IPS DF 19.7 (cell line): ENCODE data around the gene TMCO6.
"Not testable (repeated sequence)": the region's sequence is repeated elsewhere in the genome, so short reads cannot be mapped to it uniquely, and the experiment has no call there.

ENCODE experiments used
- DNase-seq: peaks from one replicate; pipeline ENCODE4 v3.0.0-alpha.2; 2013; ENCODE audit warnings: low read depth, low spot score

Gene TMCO6

DNA sequence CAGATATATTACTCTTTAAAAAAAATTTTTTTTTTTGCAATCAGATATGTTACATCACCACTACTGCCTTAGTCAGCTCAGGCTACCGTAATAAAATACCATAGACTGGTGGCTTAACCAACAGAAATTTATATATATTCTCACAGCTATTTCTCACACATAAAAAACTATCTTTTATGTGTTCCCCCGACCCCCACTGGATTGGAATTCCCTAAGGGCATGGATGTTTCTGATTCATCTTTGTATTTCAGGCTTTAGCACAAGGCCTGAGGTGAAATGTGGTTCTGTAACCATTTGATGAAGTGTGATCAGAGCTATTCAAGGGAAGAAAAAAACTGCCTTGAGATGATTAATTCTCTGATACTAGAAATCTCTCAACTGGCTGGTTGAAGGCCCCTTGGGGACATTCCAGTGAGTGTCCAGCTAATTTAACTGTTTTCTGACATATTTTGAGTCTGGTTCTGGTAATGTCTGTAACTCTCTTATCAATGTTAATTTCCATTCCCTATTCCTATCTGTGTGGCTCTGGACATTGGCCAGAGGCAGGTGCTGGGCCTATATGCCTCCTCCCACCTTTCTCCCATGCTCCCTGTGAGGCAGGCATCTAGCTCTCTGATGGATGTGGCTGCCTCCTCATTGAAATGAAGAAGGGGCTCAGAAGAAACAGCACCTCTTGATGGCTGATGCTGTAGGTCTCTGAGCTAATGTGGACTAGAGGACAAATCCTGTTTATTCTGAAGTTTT, 8.8 kb upstream of the TMCO6 start:
- DNase-seq, result no peak

DNA sequence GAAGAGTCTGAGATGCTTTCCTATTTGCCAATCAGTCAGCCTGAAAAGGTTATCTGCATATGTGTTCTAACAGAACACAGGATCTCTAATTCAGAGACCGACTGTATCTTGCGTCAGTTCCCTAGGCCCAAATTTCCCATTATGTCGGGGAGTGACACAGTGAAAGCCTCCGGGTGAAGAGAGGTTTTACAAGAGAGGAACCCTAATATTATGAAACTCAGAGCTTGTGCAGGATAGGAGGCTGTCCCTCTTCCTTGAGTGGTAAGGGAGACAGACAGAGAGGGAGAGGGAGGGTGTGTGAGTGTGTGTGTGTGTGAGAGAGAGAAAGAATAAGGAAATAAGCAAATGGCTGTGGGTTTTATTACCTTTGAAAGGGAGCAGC, 8.2 kb upstream of the TMCO6 start:
- DNase-seq, result no peak

DNA sequence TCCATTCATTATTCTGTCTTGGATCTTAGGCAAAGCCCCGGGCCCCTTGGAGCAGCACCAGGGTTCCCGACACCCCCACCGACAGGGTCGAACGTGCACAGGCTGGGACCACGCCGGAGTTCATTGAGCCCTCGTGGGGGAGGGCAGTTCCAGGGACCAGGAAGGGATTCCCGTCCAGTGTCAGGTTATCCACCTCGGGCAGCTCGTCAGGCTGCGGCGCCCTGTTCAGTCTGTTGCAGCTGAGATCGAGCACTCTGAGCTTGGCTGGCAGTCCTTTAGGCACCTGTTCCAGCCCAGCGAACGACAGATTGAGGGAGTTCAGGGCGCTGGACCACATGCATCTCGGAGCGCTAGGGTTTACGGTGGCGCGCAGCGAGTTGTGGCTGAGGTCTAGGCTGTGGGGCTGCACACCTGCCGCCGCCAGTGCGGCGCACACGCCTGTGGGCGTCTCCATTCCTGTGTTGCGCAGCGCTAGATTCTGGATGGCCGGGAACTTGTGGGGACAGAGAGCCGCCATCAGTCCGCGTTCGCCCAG, 7.4 kb upstream of the TMCO6 start:
- no peak for DNase-seq

DNA sequence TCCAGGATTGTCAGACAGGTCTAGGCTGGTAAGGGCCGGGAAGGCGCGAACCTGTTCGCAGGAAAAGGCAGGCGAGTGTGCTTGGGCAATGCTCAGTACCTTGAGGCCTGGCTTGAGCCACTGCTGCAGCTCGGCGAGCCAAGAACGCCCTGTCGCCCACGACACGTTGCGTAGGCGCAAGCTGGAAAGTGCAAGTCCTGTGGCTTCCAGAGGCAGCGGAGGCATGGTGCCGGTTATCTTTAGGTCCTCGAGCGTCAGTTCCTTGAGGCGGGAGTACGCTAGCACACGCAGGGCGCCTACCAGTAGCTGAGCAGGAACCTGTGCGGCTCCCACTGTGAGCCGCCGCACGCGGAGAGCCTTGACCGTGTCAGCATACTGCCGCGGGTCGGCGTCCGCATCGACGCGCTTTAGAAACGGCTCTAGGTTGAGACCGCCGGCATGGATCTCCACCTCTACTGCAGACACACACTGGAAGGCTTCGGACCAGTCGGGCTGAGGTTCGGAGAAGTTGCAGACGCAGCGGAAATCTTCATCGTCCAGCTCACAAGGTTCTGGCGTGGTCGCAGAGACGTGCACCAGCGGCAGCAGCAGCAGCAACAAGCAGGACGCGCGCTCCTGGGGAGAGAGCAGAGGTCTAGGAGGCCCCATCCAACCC, 6.8 kb upstream of the TMCO6 start:
- DNase-seq, result no peak

DNA sequence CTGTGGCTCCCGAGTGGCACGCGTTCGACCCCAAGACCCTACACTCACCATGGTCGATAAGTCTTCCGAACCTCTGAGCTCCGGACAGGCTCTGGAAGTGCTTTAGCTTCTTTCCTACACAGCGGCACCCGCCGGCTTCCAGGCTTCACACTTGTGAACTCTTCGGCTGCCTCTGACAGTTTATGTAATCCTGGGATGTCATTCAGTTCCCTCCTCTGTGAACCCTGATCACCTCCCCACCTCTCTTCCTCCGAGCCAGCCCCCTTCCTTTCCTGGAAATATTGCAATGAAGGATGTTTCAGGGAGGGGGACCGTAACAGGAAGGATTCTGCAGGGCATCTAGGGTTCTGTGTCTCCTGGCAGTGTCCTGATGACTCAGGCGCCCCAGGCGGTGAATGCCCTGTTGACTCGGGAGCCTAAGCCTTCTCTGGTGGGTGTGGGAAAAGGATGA, 6.2 kb upstream of the TMCO6 start, which contains the start of gene CD14:
CD14 (minus strand) TSS at position 155 of the 451 bp plus-strand sequence; CDS start at position 51, 104 bp downstream.
- no peak for DNase-seq

DNA sequence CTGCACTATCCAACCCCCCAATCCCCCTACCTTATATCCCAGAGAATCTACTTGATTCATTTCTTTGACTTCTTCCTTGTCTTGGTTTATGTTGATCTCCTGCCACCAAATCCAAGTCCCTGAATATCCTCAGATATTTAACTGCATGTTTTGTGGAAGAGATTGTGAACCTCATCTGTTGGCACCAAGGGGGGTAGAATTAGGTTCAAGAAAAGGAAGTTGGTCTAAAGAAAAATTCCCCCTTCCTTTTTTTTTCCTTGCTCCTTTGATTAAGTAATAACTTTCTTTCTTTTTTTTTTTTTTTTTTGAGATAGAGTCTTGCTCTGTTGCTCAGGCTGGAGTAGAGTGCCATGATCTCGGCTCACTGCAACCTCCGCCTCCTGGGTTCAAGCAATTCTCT, 5.8 kb upstream of the TMCO6 start:
- DNase-seq, result no peak

DNA sequence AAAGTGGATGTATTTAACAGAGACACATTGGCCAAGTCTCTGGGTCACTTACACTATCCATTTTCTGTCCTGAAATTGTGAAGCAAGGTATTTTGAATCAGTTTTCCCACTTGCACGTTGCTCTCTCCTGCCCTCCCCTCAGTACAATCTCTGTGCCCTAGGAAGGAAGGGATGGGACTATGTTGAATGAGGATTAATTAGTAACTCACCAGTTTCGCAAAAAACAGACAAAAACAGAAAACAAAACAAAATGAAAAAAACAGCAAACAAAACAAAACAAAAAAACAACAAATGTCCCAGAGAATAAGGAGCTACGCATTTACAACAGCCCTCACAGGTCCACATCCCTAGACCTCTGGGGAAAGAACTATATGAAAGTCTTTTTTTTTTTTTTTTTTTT, 5.1 kb upstream of the TMCO6 start:
- DNase-seq, result no peak

DNA sequence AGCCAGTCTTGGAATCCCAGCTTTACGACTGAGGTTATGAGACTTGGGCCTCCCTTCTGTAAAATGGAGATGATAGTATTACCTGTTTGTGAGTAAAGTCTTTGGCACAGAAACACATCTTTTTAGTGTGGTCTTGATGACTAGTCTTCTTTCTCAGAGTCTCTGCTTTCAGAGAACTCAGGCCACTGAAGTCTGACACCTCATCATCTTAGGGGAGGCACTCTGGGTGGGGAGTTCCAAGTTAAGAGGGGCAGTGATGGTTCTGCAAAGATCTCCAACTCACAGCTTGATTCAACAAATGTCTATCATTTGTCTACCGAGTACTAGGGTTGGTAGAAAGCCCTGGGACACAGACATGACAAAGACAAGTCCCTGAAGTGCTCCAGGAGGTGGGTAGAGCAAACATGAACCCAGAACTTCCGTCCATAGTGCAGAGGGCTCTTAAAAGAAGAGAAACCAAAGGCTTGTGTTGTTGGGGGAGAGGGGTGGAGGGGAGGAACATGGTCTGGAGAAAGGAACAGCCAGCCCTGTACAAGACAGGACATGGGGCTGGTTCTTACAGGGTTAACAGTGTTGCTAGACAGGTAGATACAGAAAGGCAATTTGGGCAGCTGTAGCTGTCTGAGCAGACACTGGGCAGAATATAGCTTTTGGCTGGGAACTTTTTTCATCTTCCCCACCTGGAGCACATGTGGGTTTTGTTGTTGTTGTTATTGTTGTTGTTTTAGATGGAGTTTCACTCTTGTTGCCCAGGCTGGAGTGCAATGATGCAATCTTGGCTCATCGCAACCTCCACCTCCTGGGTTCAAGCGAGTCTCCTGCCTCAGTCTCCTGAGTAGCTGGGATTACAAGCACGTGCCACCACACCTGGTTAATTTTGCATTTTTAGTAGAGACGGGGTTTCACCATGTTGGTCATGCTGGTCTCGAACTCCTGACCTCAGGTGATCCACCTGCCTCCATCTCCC, 3.7 kb upstream of the TMCO6 start:
- DNase-seq, result no peak

DNA sequence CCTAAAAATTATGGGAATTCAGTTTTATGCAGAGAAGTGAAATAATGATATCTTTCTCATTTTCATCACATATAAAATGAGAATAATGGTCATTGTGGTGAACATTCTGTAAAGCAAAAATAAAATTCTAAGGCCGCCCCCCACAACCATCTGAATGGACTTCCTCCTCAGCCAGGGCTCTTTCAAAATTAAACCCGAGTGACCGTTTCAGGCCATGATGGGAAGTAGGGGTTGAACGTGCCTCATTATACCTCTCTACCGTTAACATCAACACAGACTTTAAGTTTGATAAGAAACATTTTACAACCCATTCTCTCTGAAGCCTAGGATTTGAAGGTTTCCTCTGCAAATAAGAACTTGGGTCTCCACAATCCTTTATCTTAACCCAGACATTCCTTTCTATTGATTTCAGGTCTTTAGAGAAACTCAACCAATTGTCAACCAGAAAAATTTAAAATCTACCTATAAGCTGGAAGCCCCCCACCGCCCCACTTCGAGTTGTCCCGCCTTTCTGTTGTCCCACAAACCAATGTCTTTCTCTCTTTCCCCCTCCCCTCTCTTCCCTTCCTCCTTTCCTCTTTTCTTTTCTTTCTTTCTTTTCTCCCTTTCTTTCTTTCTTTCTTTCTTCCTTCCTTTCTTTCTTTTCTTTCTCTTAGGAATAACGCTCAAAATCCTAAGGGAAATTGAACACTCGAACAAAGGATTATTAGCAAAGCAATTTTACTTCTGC, 1.7 kb upstream of the TMCO6 start:
- no peak for DNase-seq

DNA sequence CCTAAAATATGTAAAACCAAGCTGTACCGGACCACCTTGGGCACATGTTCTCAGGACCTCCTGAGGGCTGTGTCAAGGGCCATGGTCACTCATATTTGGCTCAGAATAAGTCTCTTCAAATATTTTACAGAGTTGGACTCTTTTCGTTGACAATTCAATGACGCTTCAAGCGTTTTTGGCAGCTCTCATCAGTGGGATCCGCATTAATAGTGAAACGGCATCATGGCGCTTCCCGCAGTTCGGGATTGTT, 428 bp upstream of the TMCO6 start:
- DNase-seq, result not testable (repeated sequence)

DNA sequence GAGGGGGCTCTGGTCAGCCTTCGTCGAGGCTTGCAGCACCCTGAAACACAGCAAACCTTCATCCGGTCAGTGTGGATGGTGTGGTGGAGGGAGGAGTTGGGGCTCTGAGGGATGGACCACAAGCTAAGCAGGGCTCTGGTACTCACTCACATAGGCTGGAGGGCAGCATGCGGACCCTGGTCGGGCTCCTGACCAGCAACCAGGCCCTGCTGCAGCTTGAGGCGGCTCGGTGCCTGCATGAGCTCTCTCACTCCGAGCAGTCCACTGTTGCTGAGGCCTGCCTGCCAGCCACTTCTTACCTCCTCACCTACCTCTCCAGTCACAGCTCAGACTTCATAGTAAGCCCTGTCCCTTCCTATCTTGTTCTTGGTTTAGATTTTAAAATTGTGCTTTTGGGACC, 2.5 kb downstream of the TMCO6 start:
- no peak for DNase-seq

DNA sequence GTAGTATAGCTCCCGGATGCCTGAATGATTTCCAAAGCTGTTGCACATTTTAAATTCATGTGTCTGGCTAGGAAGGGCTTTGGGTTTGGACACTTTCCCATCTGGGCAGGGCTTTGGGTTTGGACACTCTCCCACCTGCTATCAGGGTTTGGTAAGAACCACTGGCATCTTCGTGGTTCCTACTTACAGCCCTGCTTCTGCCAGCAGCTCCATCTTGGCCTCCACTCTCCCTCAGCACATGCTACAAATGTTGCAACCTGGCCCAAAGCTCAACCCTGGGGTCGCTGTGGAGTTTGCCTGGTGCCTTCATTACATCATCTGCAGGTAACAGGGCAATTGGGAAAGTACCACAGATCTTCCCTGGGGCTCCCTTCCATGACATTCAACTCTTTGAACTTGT, 3.5 kb downstream of the TMCO6 start:
- DNase-seq, result no peak

DNA sequence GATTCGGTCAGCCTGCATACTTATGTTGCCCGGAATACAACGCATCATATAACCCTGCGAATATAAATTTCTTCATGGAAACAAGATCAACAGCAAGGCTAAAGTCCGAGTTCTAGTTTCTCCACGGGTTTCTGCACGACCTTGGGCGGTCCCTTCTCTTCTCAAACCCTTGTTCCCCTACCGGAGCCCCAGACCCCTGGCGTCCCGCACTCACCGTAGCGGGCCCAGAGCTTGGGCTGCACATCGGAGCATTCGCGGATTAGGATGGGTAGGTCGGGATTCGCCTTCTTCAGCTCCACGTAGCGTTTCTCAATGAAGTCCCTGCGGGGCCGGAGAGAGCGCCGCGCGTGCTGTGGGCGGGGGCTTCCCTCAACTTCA, 7.8 kb downstream of the TMCO6 start:
- no peak for DNase-seq

DNA sequence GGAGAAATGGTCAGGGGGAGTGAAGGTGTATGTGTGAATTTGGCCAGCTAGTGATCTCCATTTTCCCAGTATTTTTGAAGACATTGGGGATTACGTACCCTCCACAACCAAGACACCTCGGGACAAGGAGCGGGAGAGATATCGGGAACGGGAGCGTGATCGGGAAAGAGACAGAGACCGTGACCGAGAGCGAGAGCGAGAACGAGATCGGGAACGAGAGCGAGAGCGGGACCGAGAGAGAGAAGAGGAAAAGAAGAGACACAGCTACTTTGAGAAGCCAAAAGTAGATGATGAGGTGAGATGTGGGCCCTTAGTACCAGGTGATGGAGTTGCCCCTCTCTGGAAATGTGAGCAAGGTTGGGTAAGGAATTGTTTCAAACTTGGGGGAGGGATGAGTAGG, 19.6 kb downstream of the TMCO6 start:
- no peak for DNase-seq

DNA sequence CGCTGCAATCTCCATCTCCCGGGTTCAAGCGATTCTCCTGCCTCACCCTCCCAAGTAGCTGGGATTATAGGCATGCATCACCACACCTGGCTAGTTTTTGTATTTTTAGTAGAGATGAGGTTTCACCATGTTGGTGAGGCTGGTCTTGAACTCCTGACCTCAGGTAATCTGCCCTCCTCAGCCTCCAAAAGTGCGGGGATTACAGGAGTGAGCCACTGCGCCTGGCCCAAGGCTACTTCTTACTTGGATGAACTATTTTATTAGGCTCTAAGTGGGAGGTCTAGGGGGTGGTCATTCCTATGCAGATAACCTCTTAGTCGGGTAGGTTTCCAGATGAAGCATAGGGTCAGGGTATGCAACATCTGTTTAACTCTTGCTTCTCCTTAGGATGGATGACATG, 21.1 kb downstream of the TMCO6 start:
- not testable (repeated sequence) for DNase-seq

DNA sequence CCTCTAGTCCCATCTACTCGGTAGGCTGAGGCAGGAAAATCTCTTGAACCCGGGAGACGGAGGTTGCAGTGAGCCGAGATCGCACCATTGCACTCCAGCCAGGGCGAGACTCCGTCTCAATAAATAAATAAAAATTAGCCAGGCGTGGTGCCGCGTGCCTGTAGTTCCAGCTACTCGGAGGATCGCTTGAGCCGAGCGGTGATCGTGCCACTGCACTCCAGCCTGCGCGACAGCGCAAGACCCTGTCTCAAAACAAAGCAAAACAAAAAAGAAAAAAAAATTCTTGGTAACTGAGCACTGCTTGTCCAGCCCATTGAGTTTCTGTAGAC, 24.7 kb downstream of the TMCO6 start:
- DNase-seq, result no peak

DNA sequence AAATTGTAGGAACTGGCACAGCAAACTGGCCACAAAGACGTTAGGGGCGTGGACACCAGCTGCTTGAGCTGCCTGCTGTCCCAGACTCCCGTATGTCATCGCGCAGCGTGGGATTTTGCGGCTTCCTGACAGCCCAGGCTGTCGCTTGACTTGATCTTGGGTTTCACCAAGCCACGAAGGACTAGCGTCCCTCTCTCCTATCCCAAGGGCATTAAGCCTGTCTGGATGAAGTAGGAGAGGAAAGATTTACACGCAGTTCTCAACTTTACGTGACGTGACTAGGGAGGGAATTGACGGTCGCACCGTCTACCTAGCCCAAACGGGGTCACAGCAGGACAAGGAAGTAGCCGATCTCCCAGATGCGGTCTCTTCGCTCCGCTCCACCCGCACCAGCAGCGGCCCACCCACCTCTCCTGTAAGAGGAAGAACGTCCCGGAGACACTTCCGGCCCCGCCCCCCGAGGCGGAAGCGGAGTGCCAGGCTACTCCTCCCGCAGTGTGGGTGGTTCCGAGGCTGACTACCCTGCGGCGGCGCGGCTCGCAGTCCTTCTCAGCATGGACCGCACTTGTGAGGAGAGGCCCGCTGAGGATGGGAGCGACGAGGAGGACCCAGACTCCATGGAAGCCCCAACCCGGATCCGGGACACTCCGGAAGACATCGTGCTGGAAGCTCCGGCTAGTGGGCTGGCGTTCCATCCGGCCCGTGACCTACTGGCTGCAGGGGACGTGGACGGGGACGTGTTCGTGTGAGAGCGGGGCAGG, 25.3 kb downstream of the TMCO6 start, which contains the start of gene WDR55:
WDR55 (plus strand) TSS at position 546 of the 761 bp plus-strand sequence; CDS start at position 555, 9 bp downstream.
- peak; percentile 70 for DNase-seq

DNA sequence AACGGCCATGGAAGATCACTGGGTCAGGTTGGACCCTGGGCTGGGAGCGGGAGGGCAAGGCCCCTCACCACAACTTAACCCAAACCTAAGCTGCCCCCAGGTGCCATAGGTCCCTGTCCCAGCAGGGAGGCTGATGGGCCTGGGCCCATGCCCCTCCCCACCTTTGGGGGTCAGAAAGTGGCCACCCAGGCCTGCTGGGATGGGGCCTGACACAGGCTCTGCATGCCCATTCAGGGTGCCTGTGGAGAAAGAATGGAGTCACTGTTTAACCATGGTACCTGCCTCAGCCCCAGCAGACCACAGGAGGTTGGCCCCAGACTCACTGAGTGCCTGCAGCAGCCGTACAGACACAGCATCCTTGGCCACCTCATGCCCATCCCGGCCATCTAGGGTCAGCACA, 31.8 kb downstream of the TMCO6 start:
- not testable (repeated sequence) for DNase-seq

DNA sequence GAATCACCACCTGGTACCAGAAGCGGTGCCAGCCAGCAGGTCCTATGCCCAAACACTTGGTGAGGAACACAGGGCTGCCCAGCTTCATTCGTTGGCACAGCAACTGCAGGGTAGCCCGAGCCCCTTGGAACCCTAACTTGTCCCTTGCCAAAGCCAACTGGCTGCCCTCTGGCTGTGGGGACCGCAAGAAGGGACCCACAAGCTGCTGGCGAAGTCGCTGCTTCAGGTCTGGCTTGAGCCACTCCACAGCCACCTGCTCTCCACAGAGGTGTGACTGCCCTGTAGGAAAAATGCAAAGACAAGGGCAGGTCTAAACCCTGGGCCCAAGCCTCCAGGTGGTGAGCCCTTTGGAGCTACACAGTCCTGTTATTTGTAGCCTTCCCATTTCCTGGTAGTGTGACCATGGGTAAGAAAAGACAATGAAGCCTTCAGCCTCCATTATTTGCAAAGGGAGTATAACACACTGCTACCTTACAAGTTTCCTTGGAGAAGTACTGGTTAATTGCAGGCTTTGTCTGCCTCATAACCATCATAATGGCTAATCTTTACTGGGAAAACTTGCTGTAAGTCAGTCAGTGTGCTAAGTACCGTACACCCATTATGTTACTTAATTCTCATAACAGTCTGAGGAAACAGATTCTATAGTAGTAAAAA, 32.3 kb downstream of the TMCO6 start:
- no peak for DNase-seq

DNA sequence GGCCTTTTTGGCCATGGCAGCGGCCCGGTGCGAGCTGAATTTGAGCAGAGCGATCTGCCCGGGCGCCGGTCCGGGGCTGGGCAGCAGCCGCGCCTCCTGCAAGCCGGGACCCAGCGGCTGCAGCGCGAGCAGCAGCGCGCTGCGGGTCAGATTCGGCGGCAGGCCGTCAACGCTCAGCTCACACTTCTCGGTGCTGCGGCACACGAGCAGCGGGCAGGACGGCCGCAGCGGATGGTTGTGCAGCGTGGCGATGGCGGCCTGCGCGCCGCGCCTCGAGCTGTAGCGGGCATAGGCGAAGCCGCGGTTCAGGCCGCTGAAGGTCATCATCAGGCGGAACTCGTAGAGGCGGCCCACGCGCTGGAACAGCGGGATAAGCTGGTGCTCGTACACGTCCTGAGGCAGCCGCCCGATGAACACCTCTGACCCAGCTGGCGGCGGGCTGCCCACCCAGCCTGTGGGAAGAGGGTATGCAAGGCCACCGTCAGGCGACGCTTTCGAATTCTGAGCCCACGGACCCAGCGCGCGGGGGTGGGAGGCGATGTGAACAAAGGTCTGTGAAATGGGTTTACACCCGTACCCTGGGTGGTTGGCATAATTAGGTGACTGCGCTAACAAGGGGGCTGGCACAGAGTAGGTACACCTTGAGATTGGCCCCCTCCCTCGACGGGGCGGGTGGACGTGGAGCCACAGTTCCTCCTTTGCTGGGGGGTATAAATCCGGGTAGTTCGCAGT, 33.4 kb downstream of the TMCO6 start:
- DNase-seq, result no peak
